Colonic mucosa (tissue), 4 donors: ENCODE results near the gene EXOC4. TPM values are rescaled to one million over a fixed set of nuclear protein-coding genes. Genes with fewer than 3 reads are reported as not detected.

Source experiments
- DNase-seq: peaks from one replicate; pipeline ENCODE4 v3.0.0-alpha.2; 2020
- H3K27ac ChIP-seq: fragments of 200-600 bp; one replicate; pipeline ENCODE4 v1.8.0; 2021
- H3K27me3 ChIP-seq: fragments of 200-600 bp; one replicate; pipeline ENCODE4 v1.8.0; 2021
- H3K36me3 ChIP-seq: fragments of 200-600 bp; one replicate; pipeline ENCODE4 v1.8.0; 2021
- H3K4me1 ChIP-seq: fragments of 200-600 bp; one replicate; pipeline ENCODE4 v1.8.0; 2021; ENCODE audit warnings: mild to moderate bottlenecking
- H3K4me3 ChIP-seq: fragments of 200-600 bp; one replicate; pipeline ENCODE4 v1.8.0; 2021
- H3K9ac ChIP-seq, 2 donors: one replicate each; pipeline ENCODE4 v1.7.0; 2013; ENCODE audit warnings: control low read depth in 2 of 2, low read depth in 2 of 2, low read length in 2 of 2
- H3K9me3 ChIP-seq: fragments of 200-600 bp; one replicate; pipeline ENCODE4 v1.8.0; 2021
- intact Hi-C: fragments of 100-400 bp; cut with DNase I; formaldehyde crosslinking; loops from one replicate; pipeline ENCODE4 v1.14.1; 2022
- total RNA-seq, 2 donors: library from RNA; stranded (reverse); fragmentation: NEBNext Ultra II Directional in 1 of 2; extraction: Animal tissue kit (Norgen Biotek cat#: 25700) in 1 of 2; gene quantifications; one replicate each; pipeline ENCODE4 v1.2.1, GENCODE V29; 2021
- TF ChIP-seq, protein P1 (sequence below): fragments of 200-600 bp; IDR thresholded peaks from one replicate; pipeline ENCODE4 v1.8.0; 2022; ENCODE audit warnings: antibody characterized with exemption, mild to moderate bottlenecking
- donor health status: healthy.
- donor health status: DM: no; HTN: no; CAD: no.
- donor health status: DM: no; HTN: no; CAD: no.

EXOC4 gene
- total RNA-seq, 2 donors from 2014 or later = 61.1 to 73.3 TPM

DNA sequence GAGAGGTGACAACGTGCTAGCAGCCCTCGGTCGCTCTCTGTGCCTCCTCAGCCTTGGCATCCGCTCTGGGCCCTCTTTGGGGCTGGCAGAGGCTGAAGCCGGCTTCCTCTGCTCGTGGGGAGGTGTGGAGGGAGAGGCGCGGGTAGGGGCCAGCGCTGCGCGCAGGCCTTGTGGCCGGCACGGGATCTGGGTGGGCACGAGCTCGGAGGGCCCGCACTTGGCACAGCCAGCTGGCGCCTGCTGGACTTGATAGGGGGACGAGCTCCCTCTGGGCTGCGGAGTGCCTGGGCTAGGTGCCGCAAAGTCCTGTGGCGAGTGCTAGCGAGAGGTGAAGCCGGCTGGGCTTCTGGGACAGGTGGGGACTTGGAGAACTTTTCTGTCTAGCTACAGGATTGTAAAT, 170.7 kb downstream of the EXOC4 start:
- Histone ChIP-seq H3K4me3 (no peak overlapping the region), H3K27ac (no peak overlapping the region), H3K36me3 (no peaks in the 10 kb centered on the region), H3K9me3 (no peaks in the 10 kb centered on the region), H3K27me3 (no peaks in the 10 kb centered on the region), H3K4me1 (no peaks in the 10 kb centered on the region), H3K9ac (no peak overlapping the region)
- no peak for DNase-seq
- intact Hi-C loops = no loop called here
- TF ChIP-seq, protein P1, sequence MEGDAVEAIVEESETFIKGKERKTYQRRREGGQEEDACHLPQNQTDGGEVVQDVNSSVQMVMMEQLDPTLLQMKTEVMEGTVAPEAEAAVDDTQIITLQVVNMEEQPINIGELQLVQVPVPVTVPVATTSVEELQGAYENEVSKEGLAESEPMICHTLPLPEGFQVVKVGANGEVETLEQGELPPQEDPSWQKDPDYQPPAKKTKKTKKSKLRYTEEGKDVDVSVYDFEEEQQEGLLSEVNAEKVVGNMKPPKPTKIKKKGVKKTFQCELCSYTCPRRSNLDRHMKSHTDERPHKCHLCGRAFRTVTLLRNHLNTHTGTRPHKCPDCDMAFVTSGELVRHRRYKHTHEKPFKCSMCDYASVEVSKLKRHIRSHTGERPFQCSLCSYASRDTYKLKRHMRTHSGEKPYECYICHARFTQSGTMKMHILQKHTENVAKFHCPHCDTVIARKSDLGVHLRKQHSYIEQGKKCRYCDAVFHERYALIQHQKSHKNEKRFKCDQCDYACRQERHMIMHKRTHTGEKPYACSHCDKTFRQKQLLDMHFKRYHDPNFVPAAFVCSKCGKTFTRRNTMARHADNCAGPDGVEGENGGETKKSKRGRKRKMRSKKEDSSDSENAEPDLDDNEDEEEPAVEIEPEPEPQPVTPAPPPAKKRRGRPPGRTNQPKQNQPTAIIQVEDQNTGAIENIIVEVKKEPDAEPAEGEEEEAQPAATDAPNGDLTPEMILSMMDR = no peak

DNA sequence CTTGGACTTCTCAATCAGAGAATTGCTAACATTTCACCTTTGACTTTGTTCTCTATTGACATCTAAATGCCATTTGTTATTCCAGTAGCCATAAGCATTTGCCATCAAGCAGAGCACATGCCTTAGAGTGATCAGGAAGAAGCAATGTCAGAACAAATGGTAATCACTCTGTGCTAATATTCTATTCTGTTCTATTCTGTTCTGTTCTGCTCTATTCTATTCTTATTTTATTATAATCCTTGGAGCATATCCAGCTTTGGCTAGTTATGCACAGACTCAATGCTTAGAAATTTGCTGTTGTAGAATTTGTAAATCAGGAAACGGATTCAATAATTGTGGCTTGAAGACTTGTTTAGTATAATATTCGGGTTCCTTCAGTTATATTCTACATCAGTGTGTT, 175.4 kb downstream of the EXOC4 start:
- DNase-seq = no peak
- Histone ChIP-seq H3K9ac (no peak overlapping the region), H3K27ac (no peak overlapping the region), H3K4me1 (no peaks in the 10 kb centered on the region), H3K27me3 (no peaks in the 10 kb centered on the region), H3K9me3 (no peaks in the 10 kb centered on the region), H3K36me3 (no peaks in the 10 kb centered on the region), H3K4me3 (no peak overlapping the region)
- intact Hi-C loops = no loop called here
- TF ChIP-seq, protein P1 = no peak

DNA sequence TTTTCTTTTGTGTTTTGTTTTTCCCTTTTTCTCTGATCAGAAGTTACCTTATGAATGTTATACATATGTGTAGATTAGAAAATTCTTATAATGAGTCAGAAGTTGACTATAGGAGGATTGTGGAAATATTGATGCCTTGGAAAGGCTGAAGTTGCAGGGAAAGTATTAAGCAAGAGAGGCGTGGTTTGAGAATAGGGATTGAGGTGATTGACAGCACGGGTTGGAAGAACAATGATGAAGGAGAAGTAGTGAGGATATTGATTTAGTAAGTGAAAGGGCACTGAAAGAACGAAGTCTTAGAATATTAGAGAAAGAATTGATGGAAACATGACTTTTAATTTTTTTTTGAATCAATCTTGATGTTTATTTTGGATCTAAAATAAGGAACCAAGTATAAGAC, 176.0 kb downstream of the EXOC4 start:
- Histone ChIP-seq H3K9me3 (no peaks in the 10 kb centered on the region), H3K27ac (no peak overlapping the region), H3K4me1 (no peaks in the 10 kb centered on the region), H3K36me3 (no peaks in the 10 kb centered on the region), H3K9ac (no peak overlapping the region), H3K4me3 (no peak overlapping the region), H3K27me3 (no peaks in the 10 kb centered on the region)
- intact Hi-C loops = no loop called here
- no peak for DNase-seq
- TF ChIP-seq, protein P1 = no peak

DNA sequence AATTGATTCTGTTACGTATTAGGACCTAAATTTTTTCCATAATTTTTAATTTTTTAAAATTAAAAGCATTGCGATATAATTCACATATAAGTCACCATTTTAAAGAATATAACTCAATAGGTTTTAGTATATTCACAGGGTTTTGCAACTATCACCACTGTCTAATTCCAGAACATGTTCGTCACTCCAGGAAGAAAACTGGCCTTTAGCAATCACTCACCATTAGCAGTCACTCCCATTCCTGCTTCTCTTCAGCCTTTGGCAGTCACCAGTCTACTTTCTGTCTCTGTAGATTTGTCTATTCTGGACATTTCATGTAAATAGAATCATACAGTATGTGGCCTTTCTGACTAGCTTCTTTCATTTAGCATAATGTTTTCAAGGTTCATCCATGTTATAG, 176.5 kb downstream of the EXOC4 start:
- no peak overlapping the region for H3K9ac ChIP-seq
- H3K27ac ChIP-seq = no peak overlapping the region
- no peaks in the 10 kb centered on the region for H3K36me3 ChIP-seq
- no peaks in the 10 kb centered on the region for H3K27me3 ChIP-seq
- no peaks in the 10 kb centered on the region for H3K9me3 ChIP-seq
- DNase-seq = no peak
- H3K4me3 ChIP-seq = no peak overlapping the region
- intact Hi-C loops = no loop called here
- TF ChIP-seq, protein P1 = no peak
- no peaks in the 10 kb centered on the region for H3K4me1 ChIP-seq

DNA sequence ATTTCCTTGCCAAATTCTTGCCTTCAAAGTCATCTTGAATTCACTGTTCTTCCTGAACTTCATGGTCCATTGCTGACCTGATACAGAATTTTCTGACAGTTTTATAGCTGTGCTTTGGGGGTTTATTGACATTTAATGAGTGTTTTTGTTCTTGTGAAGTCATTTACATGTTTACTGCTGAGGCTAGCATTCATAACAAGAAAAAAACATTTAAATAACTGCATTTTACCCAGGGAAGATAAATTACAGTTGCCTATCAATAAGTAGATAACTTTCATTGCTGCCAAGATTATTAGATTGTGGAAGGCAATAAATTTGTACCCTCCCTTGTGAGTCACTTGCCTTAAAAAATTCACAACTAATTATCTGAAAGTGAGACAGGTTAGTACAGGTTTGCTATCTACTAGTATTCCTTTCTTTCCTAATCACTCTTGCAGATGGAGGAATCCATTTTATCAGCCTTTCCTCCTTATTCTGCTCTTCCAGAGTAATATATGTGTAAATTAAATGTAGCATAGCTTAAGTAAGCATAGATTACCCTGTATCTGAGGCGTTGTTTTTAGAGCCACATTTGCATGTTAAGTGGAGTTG, 178.4 kb downstream of the EXOC4 start:
- intact Hi-C loops = no loop called here
- Histone ChIP-seq H3K9ac (no peak overlapping the region), H3K36me3 (no peaks in the 10 kb centered on the region), H3K27me3 (no peaks in the 10 kb centered on the region), H3K4me3 (no peak overlapping the region), H3K27ac (no peak overlapping the region), H3K4me1 (no peaks in the 10 kb centered on the region), H3K9me3 (no peaks in the 10 kb centered on the region)
- TF ChIP-seq, protein P1 = no peak
- no peak for DNase-seq
